GM21528 (cell line): ENCODE measurements around the gene ZNFX1.

Experiments
- ATAC-seq: cut with Tn5 transposase; IDR thresholded peaks from one replicate; pipeline ENCODE4 v1.9.1; 2021; ENCODE audit warnings: mild to moderate bottlenecking, moderate library complexity; ENCODE audit not compliant: unreplicated experiment, low FRiP score

ZNFX1 gene

DNA sequence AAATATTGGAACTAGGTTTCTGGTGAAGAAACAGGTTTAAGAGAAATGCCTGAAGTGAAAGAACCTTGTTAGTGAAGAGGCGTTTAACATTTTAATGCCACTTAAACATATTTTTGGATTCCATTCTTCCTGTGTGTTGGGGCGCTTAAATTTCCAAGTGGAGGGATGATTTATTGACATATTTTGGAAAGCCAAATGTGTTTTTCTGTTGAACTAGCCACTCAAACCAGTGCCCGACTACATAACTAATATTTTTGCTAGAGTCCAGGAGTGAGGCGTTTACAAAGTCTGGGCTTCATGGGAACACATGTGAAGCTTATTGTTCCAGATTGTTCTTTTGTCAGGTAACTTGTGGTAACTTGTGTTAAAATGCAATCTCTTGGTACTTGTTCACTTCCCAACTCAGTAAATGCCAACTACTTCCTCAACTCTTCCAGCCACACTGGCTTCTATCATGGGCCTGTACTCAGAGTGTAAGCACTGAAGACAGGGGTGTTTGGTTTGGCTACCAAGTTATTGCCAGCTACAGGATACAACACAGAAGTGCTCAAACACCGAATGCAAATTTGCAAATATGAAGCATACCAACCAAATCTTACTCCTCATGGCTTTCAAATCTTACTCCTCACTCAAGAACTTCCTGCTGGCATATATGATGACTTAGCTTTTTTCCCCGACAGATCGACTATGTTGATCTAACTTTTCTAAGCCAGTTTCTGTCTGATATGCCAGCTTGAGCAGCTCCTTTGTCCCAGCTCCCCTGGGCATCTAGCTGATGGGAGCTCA is 2.0 kb upstream of the ZNFX1 start:
- no peak for ATAC-seq

DNA sequence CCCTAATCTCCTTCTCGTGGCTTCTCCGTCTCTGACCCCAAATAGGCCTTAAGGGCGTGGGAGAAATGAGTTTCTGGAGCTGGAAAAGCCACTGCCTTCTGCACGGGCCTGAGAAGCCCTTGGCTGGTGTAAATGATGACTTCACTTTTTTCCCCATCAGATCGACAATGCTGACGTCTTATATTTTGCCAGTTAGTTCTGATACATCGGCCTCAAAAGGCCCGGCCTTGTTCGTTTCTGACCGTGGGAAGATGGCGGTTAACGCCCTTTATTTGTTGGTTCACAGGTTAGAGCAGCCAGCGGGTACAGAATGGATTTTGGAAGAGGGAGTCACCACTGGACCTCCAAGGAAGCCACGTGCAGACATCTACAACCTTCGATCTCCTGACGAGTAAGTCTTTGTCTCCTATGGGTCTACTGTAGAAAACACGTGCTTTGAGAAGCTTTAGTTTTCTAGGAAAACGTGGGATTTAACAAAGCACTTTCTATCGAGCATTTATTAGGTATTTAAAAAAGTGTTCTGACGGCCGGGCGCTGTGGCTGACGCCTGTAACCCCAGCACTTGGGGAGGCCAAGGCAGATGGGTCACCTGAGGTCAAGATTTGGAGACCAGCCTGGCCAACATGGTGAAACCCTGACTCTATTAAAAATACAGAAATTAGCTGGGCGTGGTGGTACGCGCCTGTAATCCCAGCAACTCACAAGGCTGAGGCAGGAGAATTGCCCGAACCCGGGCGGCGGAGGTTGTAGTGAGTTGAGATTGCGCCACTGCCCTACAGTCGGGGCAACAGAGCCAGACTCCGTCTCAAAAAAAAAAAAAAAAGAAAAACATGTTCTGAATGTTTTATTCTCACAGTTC is 1.2 kb upstream of the ZNFX1 start:
- ATAC-seq: peak; percentile 0

DNA sequence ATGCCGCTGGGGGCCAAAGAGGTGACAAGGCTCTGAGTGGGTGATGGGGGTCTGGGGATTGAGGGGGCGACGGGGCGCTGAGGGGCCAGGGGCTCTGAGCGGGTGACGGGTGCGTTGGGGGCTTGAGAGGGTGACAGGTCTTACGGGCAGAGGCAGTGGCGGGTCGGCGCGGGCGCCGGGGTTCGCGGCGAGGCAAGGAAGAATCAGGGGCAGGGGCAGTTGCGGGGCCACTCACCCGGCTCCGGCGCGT is 146 bp downstream of the ZNFX1 start:
- no peak for ATAC-seq

DNA sequence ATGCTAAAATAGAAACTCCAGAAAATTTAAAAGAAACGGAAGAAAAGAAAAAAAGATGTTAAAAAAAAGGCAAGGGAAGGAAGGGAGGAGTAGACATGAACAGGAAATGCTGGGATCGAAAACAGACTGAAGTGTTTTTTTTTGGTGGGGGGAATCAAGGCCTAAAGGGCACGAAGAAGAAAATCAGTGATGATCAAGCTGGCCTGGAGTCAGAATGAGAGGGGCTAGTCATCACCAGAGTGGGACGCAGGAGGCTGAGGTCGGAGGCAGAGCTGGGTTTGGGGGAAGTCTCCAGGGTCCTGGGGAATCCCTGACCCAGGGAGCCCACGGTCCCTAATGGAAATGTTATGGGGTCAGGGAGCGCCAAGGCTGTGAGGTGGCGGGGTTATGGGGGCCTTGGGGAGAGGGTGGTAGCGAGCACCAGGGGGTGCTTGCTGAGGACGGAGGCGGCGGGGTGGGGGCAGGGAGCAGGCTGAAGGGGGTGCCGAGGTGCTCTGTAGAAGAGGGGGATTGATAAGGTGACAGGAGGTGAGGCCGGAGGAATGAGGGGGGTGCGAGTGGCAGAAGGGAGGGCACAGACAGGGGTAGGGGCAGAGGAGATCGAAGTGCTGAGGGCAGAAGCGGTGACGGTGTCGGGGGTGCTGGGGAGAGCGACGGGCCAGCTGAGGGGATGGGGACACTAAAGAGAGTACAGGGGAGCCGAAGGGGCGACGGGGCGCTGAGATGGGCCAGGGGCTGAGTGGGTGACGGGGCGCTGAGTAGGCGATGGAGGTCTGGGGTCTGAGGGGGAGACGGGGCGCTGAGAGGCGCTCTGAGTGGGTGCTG is 684 bp downstream of the ZNFX1 start:
- no peak for ATAC-seq

DNA sequence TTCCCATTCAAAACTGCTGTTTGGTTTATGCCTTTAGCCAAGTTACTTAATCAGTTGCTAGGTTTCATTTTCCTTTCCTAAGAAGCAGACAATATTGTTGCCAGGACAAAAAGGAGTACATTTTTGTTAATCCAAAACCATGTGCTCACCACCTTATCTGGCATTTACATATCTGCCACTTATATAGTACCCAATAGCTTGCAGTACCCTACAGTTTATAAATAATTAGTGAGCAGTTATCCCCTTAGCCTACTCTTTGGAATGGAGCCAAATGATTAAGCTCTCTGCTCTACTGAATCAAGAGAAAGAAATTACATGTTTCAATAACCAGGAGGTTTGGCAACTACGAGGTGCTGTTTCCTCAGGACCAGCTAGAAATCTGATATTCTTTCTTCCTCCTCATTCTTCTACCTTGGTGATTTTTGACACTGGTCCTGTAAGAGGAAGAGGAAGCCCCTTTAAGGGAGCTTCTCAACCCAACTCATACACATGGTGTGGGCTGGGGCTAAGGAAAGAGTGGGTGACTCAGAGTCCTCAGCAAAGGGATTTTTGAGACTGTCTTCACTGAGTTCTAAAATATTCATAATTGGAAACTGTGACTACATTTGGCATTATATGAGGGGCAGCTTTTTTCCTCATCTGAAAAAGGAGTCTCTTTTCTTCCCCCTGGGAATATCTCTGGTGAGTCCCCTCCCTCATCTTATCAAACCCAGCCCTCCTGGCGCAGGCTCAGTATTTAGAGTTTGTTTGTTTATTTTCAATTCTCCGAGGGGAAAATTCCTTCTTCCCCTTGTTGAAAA is 1.5 kb downstream of the ZNFX1 start:
- ATAC-seq: no peak

DNA sequence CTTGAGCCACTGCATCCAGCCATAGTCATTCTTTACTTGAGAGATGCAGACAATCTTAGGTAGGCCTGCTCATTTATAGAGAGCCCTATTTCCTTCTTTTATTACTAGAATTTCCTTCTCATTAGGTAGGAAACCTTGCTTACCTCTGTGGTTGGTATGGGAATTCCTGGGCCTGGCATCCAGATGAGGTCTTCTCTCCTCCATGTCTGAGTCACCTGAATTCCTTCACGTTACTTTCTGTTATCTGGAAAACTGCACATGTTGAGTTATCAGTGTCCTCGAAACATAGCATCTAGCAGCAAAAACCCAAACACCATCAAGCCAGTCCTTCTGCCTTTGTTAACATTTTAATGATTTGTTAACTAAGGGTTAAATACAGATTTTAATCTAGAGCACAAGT is 2.2 kb downstream of the ZNFX1 start:
- no peak for ATAC-seq

DNA sequence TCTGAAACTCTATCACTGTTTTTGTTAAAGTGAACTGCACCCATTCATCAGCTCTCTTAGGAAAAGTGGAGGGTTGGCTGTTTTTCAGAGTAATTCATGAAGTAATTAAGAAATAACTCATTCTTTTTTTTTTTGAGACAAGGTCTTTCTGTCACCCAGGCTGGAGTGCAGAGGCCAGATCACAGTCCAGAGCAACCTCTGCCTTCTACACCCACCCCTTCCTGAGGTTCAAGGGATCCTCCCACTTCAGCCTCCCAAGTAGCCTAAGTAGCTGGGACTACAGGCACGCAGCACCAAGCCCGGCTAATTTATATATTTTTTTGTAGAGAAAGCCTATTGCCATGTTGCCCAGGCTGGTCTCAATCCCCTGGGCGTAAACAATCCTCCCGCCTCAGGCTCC is 2.6 kb downstream of the ZNFX1 start:
- ATAC-seq: no peak

DNA sequence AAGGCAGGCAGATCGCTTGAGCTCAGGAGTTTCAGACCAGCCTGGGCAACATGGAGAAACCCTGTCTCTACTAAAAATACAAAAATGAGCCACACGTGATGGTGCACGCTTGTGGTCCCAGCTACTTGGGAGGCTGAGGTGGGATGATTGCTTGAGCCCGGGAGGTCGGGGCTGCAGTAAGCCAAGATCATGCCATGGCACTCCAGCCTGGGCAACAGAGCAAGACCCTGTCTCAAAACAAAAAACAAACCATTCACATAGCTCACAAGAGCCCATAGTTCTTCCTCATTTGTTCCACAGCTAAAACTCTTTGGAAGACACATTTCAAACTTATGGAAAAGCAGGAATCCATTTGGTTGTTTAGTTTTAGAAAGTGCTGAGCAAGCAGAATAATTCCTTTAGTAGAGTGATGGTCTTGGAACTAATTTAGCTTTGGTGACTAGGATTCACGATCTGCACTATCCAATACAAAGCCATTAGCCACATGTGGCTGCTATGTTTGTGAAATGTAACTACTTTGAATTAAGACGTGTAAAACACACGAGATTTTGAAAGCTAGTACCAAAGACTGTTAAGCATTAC is 4.1 kb downstream of the ZNFX1 start:
- no peak for ATAC-seq

DNA sequence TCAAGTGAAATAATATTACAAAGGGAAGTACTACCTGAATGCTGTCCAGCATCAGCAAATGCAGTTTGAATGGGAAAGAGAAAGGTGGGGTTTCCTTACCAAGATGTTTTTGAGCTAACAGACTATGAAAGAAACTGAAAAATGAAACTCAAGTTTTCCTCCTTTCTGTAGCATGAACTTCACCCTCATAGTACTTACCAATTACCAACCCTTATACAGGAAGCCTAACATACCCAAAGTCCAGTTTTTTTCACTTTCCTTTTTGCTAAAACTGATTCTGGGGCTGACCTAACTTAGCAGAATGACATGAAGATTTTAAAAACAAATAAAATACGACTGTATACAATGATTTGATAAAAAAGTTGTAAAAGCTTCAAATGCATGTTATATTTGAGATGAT is 5.2 kb downstream of the ZNFX1 start:
- ATAC-seq: no peak

DNA sequence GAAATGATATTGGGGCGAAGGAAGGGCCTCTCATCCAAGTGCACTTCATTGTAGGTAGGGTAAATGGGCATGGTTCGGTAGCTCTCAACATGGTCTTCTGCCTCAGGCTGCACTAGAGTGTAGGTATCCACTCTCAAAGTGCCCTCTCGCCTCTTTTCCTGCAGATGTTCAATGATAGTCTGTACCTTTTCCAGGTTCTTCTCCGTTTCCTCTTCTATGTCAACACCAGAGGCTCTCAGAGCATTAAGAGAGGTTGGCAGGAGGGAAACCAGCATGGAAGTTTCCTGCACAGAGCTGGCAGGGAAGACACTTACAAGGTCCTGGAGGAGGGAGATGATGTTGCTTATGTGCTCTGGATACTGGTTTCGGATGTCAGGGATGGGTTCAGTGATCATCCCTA is 7.1 kb downstream of the ZNFX1 start:
- ATAC-seq: no peak

DNA sequence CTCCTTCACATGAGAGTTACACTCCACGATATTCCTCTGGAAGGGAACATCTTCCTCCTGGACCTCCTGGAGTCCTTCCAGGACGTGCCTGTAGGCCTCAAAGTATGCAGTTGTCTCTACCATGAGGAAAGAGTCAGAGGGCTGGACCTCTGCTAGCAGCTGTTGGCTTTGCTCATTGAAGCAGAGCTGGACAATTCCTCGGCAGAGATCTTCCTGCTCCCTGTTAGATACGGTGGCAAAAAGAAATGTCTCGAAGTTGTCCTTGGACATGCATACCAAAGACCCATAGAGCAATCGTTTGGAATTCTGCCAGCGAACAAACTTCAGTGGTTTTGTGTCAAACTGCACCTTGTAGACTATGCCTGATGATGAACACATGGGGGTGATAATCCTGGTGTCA is 7.7 kb downstream of the ZNFX1 start:
- no peak for ATAC-seq

DNA sequence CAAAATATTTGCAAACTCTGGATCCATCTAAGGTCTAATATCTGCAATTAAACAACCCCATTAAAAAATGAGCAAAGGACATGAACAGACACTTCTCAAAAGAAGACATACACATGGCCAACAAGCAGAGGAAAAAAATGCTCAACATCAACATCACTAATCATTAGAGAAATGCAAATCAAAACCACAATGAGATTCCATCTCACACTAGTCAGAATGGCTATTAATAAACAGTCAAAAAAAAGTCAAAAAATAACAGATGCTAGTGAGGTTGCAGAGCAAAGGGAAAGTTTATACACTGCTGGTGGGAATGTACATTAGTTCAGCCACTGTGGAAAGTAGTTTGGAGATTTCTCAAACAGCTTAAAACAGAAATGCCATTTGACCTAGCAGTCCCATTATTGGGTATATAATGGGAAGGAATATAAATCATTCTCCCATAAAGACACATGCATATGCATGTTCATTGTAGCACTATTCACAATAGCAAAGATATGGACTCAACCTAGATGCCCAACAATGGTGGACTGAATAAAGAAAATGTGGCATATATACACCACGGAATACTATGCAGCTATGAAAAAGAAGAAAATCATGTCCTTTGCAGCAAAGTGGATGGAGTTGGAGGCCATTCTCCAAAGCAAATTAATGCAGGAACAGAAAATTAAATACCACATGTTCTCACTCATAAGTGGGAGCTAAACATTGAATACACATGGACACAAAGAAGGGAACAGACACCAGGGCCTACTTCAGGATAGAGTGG is 9.1 kb downstream of the ZNFX1 start:
- ATAC-seq: peak; percentile 38

DNA sequence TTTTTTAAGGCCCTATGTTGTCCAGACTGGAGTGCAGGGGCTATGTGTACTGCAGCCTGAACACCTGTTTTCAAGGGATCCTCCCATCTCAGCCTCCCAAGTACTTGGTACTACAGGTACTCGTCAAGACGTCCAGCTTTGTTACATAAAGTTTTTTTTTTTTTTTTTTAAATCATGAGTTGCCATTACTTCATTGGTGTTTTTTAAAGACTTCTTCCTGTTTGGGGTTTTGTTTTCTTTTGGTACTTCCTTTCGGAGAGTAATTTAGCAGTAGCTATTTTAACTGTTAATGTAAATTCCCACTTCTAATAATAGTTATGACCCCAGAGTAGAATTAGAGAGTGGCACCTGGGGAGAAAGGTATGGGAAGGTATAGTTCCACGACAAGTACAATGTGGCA is 10.5 kb downstream of the ZNFX1 start:
- ATAC-seq: no peak

DNA sequence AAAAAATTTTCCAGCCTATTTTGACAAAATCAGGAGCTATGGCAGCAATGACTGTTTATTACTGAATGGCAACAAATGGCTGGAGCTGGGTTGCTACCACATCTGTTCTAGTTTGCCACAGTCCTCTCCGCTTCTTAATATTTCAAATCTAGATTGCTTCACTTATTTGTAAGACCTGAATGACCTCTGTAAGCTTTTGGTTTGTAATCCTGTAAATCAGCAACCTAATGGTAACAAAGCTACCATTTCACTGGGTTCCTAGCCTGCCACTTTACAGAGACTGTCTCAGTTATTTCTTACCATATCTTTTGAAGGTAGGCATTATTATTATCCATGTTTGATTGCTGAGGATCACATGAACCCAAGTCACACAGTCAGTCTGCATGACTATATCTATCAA is 15.4 kb downstream of the ZNFX1 start:
- ATAC-seq: no peak

DNA sequence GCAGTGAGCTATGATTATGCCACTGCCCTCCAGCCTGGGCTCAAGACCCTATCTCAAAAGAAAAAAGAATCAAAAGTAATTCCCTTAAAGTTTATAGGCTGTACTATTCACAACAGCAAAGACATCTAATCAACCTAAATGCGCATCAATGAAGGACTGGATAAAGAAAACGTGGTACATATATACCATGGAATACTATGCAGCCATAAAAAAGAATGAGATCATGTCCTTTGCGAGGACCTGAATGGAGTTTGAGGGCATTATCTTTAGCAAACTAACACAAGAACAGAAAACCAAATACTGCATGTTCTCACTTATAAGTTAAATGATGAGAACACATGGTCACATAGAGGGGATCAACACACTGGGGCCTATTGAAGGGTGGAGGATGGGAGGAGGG is 16.7 kb downstream of the ZNFX1 start:
- no peak for ATAC-seq

DNA sequence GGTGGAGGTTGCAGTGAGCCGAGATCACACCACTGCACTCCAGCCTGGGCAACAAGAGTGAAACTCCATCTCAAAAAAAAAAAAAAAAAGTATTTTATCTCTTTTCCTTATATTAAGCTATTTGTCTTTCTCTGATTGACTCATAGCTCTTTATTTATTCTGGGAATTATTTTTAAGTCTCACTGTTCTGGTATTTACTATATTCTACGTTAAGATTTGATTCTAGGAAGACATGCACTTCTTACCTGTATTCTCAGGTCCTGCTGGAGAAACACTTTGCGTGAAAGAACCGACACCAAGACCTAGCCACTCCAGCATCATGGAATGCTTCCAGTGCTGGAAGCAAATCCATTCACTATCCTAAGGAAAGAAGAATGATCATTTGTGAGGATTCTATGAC is 17.6 kb downstream of the ZNFX1 start:
- no peak for ATAC-seq

DNA sequence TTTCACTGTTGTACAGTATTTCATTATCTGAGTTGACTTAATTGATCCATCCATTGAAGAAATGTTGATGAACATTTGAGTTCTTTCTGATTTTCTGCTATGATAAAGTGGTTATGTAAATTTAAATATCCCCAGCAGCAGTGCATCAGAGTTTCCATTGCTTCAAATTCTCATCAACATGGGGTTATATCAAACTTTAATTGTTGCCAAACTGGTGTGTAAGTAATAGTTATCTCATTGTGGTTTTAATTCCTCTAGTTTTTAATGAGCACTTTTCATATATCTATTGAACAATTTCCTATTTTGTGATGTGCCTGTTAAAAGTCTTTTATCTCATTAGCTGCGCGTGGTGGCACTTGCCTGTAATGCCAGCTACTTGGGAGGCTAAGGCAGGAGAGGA is 18.1 kb downstream of the ZNFX1 start:
- ATAC-seq: no peak

DNA sequence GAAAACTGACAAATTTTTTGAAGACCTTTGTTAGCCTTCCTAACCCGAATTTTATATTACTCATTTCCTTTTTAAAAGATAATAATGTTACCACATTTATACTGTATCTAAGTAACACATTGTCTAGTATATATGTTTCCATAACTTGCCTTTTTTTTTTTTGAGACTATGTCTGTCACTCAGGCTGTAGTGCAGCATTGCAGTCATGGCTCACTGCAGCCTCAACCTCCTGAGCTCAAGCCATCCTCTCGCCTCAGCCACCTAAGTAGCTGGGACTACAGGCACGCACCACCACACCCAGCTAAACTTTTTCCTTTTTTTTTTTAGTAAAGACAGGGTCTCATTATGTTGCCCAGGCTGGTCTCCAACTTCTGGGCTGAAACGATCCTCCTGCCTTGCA is 18.6 kb downstream of the ZNFX1 start:
- ATAC-seq: no peak

DNA sequence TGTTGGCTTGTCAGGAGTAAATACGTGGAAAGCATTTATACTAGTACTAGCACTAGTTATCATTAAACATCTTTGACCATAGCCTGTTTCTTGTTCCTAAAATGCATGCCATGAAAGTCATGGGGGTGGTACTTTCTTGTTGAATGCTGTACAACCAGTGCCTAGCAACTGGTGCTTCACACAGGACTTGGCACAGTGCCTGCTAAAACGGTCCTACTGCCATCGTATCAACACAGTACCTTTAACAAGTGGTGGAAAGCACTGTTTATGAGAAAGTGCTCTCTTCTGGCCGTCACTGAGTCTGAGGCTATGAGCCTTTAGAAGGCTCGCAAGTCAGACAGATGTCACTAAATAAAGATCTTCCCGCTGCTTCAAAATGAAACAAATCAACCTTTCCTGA is 21.6 kb downstream of the ZNFX1 start:
- no peak for ATAC-seq
